OCI-LY1 (cell line): Measurements from ENCODE around the gene VWA2.

Experiments
- H2AFZ ChIP-seq: fragments of 200-600 bp; sonication (generic), shearing (Covaris generic); 2 replicates; pipeline ENCODE4 v1.6.0; 2014; ENCODE audit warnings: antibody characterized with exemption, mild to moderate bottlenecking, low read length
- H3F3A ChIP-seq: fragments of 200-600 bp; sonication (generic), shearing (Covaris generic); 2 replicates; pipeline ENCODE4 v1.6.0; 2014; ENCODE audit warnings: mild to moderate bottlenecking, antibody characterized with exemption, low read length, moderate library complexity; ENCODE audit not compliant: insufficient read depth
- H3K27ac ChIP-seq: fragments of 200-600 bp; sonication (generic); 2 replicates; pipeline ENCODE4 v1.5.1; 2014; ENCODE audit warnings: low read length, mixed run types, mild to moderate bottlenecking, low read depth; ENCODE audit not compliant: poor library complexity, severe bottlenecking
- H3K27me3 ChIP-seq: fragments of 200-600 bp; sonication (generic); 2 replicates; pipeline ENCODE4 v1.6.0; 2014; ENCODE audit warnings: antibody characterized with exemption, mild to moderate bottlenecking, low read length, moderate library complexity; ENCODE audit not compliant: insufficient read depth
- H3K36me3 ChIP-seq: fragments of 200-600 bp; sonication (generic); 2 replicates; pipeline ENCODE4 v1.6.1; 2014; ENCODE audit warnings: mild to moderate bottlenecking, antibody characterized with exemption, low read length, moderate library complexity, mixed read lengths; ENCODE audit not compliant: insufficient read depth
- H3K4me1 ChIP-seq: fragments of 200-600 bp; sonication (generic); 2 replicates; pipeline ENCODE4 v1.5.1; 2014; ENCODE audit warnings: mild to moderate bottlenecking, low read length, moderate library complexity; ENCODE audit not compliant: insufficient read depth, severe bottlenecking
- H3K4me2 ChIP-seq: fragments of 200-600 bp; sonication (generic), shearing (Covaris generic); 2 replicates; pipeline ENCODE4 v1.6.1; 2014; ENCODE audit warnings: low read length
- H3K4me3 ChIP-seq: fragments of 200-600 bp; sonication (generic); 2 replicates; pipeline ENCODE4 v1.5.1; 2014; ENCODE audit warnings: low read length, low read depth, mild to moderate bottlenecking, mixed read lengths; ENCODE audit not compliant: poor library complexity, severe bottlenecking
- H3K79me2 ChIP-seq: fragments of 200-600 bp; shearing (Covaris generic); 2 replicates; pipeline ENCODE4 v1.6.1; 2016; ENCODE audit warnings: mixed run types, low read length, mixed read lengths; ENCODE audit not compliant: insufficient read depth
- H3K9ac ChIP-seq: fragments of 200-600 bp; sonication (generic), shearing (Covaris generic); 2 replicates; pipeline ENCODE4 v1.6.1; 2014; ENCODE audit warnings: mild to moderate bottlenecking, low read length, mixed read lengths
- H3K9me2 ChIP-seq: fragments of 200-600 bp; sonication (generic), shearing (Covaris generic); 2 replicates; pipeline ENCODE4 v1.6.1; 2014; ENCODE audit warnings: low read depth, mild to moderate bottlenecking, low read length, mixed read lengths
- H3K9me3 ChIP-seq: fragments of 200-600 bp; shearing (Covaris generic); 2 replicates; pipeline ENCODE4 v1.6.1; 2014; ENCODE audit warnings: low read length, mixed read lengths
- H4K20me1 ChIP-seq: fragments of 200-600 bp; sonication (generic), shearing (Covaris generic); 2 replicates; pipeline ENCODE4 v1.6.0; 2016; ENCODE audit warnings: mild to moderate bottlenecking, low read length; ENCODE audit not compliant: insufficient read depth
- EZH2 ChIP-seq: fragments of 200-600 bp; sonication (generic), shearing (Covaris generic); IDR thresholded peaks from 2 replicates; pipeline ENCODE4 v1.8.0; 2017; ENCODE audit warnings: borderline replicate concordance, mixed run types, mild to moderate bottlenecking, antibody characterized with exemption, low read length, moderate library complexity, mixed read lengths
- TF ChIP-seq, protein P1 (sequence below): fragments of 200-600 bp; sonication (generic), shearing (Covaris generic); IDR thresholded peaks from 2 replicates; pipeline ENCODE4 v1.5.1; 2017; ENCODE audit warnings: mild to moderate bottlenecking, antibody characterized with exemption, low read length, moderate library complexity, mixed read lengths

VWA2 gene

DNA sequence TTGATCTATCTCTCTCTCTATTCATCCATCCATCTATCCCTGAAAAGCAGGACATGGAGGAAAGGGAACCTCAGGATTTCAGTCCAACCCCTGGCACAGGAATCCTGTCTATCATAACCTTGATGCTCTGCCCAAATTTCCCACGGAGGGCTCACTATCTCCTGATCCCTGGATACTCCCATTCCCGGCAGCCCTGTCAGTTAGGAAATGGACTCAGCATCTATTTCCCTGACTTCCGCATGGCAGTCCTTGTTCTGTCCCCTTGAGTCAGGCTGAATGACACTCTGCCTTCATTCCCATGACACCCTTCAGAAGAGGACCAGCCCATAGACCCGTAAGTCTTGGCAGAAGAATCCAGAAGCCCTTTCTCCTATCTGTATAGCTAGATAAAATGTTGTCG, 77.7 kb downstream of the VWA2 start:
- H3K9me3 ChIP-seq, result no peaks in the 10 kb centered on the region

DNA sequence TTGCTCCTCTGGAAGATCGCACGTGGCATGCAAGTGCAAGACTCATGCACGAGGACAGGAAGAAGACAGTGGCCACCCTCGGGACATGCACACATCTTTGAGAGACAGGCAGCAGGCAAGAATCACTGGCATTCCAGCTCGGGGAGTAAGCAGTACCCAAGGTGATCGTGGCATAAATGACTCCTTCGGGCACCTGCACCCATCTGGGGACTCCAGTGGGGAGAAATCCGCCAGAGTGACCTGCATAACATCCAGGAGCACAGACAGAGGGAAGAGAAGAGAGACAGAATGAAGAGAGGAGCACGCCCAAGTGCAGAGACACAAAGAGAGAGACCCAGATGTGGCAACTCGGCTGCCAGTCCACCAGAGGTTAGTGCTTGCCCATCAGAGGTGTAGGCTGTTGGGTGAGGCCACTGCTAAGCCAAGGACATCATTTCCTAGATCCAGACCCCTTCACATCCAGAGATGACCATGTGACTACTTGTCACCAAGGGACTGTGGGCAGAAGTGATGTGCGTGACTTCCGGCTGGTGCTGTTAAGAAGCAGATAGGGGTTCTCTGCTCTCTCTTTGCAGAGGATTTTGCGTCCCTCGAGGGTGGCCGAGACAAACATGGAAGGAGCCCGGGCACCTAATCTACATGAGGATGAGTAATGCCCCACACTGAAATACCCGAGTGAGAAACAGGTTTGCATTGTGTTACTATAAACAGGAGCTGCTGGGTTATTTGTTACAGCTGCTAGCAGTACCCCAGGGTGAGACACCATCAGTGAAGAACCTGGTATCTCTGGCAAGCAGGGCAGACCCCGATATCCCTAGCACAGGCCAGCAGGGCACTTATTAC, 80.6 kb downstream of the VWA2 start:
- TF ChIP-seq, protein P1, sequence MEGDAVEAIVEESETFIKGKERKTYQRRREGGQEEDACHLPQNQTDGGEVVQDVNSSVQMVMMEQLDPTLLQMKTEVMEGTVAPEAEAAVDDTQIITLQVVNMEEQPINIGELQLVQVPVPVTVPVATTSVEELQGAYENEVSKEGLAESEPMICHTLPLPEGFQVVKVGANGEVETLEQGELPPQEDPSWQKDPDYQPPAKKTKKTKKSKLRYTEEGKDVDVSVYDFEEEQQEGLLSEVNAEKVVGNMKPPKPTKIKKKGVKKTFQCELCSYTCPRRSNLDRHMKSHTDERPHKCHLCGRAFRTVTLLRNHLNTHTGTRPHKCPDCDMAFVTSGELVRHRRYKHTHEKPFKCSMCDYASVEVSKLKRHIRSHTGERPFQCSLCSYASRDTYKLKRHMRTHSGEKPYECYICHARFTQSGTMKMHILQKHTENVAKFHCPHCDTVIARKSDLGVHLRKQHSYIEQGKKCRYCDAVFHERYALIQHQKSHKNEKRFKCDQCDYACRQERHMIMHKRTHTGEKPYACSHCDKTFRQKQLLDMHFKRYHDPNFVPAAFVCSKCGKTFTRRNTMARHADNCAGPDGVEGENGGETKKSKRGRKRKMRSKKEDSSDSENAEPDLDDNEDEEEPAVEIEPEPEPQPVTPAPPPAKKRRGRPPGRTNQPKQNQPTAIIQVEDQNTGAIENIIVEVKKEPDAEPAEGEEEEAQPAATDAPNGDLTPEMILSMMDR, result no peak
- no peak for TF ChIP-seq EZH2

More for the DNA sequence above, 77.7 kb downstream of the VWA2 start:
- Histone ChIP-seq H3K4me3 (no peak overlapping the region), H3K27ac (no peak overlapping the region), H3K4me1 (no peaks in the 10 kb centered on the region), H3K79me2 (no peaks in the 10 kb centered on the region), H3F3A (no peaks in the 10 kb centered on the region), H2AFZ (no peak overlapping the region), H3K9ac (no peak overlapping the region), H3K36me3 (no peaks in the 10 kb centered on the region), H4K20me1 (no peaks in the 10 kb centered on the region), H3K4me2 (no peak overlapping the region), H3K27me3 (no peaks in the 10 kb centered on the region; the same call in 1 of the 2 replicates), H3K9me2 (no peaks in the 10 kb centered on the region)
- TF ChIP-seq, protein P1, result no peak
- TF ChIP-seq EZH2, result no peak

DNA sequence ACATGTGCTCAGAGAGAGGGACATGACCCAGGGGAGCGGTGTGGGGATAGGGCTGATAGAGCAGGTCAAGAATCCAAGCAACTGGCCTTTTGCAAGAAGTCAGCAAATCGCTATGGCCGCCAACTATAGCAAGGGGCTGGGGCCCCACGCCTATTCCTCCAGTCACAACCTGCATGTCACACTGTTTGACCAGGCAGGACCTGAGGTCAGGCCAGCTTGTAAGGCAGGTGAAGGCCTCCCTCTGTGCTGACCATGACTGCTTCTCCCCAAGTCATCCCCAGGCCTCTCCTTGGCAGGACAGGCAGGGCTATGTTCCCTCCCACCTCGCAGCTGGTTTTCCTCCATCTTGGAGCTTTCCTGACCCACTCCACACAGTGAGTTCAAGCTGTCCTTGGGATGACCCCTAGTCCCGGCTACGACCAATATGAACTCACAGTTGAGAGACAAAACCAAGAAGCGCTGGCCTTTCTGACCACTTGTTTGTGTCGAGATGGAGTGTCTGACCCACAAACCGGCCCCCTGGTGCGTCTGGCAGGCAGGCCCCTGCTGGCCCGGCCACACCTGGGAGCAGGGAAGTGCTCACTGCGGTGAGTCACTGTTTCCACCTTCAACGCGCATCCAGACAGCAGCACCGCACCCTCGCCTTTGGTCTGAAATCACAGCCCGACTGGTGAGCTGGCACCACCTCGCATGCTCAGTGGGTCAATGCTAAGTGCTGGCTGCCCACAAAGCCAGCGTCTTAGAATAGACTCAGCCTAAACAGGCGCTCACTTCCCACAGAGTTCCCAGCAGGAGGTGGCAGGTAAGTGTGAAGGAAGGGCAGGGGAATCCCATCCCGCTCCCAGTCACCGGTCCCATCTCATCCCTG, 81.4 kb downstream of the VWA2 start:
- Histone ChIP-seq H3K79me2 (no peaks in the 10 kb centered on the region), H3K4me2 (no peak overlapping the region), H3K9me2 (no peaks in the 10 kb centered on the region), H3K4me3 (no peak overlapping the region), H3F3A (no peaks in the 10 kb centered on the region), H3K9ac (no peak overlapping the region), H3K4me1 (no peaks in the 10 kb centered on the region), H3K36me3 (no peaks in the 10 kb centered on the region), H4K20me1 (no peaks in the 10 kb centered on the region), H3K9me3 (no peaks in the 10 kb centered on the region), H3K27me3 (peaks cover 8% of the 10 kb centered on the region; the same call in 1 of the 2 replicates), H2AFZ (no peak overlapping the region), H3K27ac (no peak overlapping the region)
- TF ChIP-seq EZH2, result no peak
- TF ChIP-seq, protein P1, result no peak

More for the DNA sequence above, 80.6 kb downstream of the VWA2 start:
- Histone ChIP-seq H4K20me1 (no peaks in the 10 kb centered on the region), H2AFZ (no peak overlapping the region), H3K36me3 (no peaks in the 10 kb centered on the region), H3K27me3 (peaks cover 8% of the 10 kb centered on the region; the same call in 1 of the 2 replicates), H3K27ac (no peak overlapping the region), H3K9ac (no peak overlapping the region), H3K4me1 (no peaks in the 10 kb centered on the region), H3K9me2 (no peaks in the 10 kb centered on the region), H3K4me2 (no peak overlapping the region), H3K9me3 (no peaks in the 10 kb centered on the region), H3K4me3 (no peak overlapping the region), H3F3A (no peaks in the 10 kb centered on the region), H3K79me2 (no peaks in the 10 kb centered on the region)
